KMS-11 (cell line): ENCODE measurements around the gene MAP3K5.
A peak's percentile ranks its signal among the peaks of the same experiment; 100 is the strongest.

Experiments
- H2AFZ ChIP-seq: fragments of 200-600 bp; sonication (generic); 2 replicates; pipeline ENCODE4 v1.6.1; 2016; ENCODE audit warnings: antibody characterized with exemption, mixed run types, low read depth
- H3K27ac ChIP-seq: fragments of 200-600 bp; sonication (generic); 2 replicates; pipeline ENCODE4 v1.6.1; 2016; ENCODE audit warnings: mild to moderate bottlenecking, mixed run types
- H3K27me3 ChIP-seq: fragments of 200-600 bp; sonication (generic); 2 replicates; pipeline ENCODE4 v1.6.1; 2017; ENCODE audit warnings: mild to moderate bottlenecking, low read depth, mixed run types, moderate library complexity; ENCODE audit not compliant: insufficient read depth
- H3K36me3 ChIP-seq: fragments of 200-600 bp; sonication (generic); 2 replicates; pipeline ENCODE4 v1.6.1; 2017; ENCODE audit warnings: mild to moderate bottlenecking, mixed run types; ENCODE audit not compliant: insufficient read depth
- H3K4me1 ChIP-seq: fragments of 200-600 bp; sonication (generic); 2 replicates; pipeline ENCODE4 v1.6.1; 2016; ENCODE audit warnings: mild to moderate bottlenecking, low read depth, mixed run types; ENCODE audit not compliant: poor library complexity, severe bottlenecking
- H3K4me2 ChIP-seq: fragments of 200-600 bp; sonication (generic); 2 replicates; pipeline ENCODE4 v1.7.0; 2016; ENCODE audit warnings: mild to moderate bottlenecking, mixed run types
- H3K4me3 ChIP-seq: fragments of 200-600 bp; sonication (generic); IDR thresholded peaks from 2 replicates; pipeline ENCODE4 v1.6.1; 2017; ENCODE audit warnings: low read depth, low read length, mixed read lengths; ENCODE audit not compliant: insufficient read depth
- H3K79me2 ChIP-seq: fragments of 200-600 bp; sonication (generic); 2 replicates; pipeline ENCODE4 v1.6.1; 2016; ENCODE audit warnings: low read depth, mixed run types; ENCODE audit not compliant: insufficient read depth
- H3K9ac ChIP-seq: fragments of 200-600 bp; sonication (generic); 2 replicates; pipeline ENCODE4 v1.6.1; 2016; ENCODE audit warnings: mild to moderate bottlenecking, mixed run types
- H4K20me1 ChIP-seq: fragments of 200-600 bp; sonication (generic); 2 replicates; pipeline ENCODE4 v1.6.1; 2016; ENCODE audit warnings: mild to moderate bottlenecking, mixed run types; ENCODE audit not compliant: insufficient read depth
- TF ChIP-seq, protein P1 (sequence below): fragments of 200-600 bp; sonication (generic); conservative IDR thresholded peaks from 2 replicates; pipeline ENCODE4 v1.6.1; 2017; ENCODE audit warnings: low read depth, mild to moderate bottlenecking, antibody characterized with exemption, low read length, moderate library complexity, mixed read lengths

The MAP3K5 gene

GRCh38 chr6:136576821-136577220, 215.5 kb downstream of the MAP3K5 start:
- TF ChIP-seq, protein P1, sequence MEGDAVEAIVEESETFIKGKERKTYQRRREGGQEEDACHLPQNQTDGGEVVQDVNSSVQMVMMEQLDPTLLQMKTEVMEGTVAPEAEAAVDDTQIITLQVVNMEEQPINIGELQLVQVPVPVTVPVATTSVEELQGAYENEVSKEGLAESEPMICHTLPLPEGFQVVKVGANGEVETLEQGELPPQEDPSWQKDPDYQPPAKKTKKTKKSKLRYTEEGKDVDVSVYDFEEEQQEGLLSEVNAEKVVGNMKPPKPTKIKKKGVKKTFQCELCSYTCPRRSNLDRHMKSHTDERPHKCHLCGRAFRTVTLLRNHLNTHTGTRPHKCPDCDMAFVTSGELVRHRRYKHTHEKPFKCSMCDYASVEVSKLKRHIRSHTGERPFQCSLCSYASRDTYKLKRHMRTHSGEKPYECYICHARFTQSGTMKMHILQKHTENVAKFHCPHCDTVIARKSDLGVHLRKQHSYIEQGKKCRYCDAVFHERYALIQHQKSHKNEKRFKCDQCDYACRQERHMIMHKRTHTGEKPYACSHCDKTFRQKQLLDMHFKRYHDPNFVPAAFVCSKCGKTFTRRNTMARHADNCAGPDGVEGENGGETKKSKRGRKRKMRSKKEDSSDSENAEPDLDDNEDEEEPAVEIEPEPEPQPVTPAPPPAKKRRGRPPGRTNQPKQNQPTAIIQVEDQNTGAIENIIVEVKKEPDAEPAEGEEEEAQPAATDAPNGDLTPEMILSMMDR, result no peak
- H3K4me2 ChIP-seq, result no peak overlapping the region
- H3K36me3 ChIP-seq, result no peaks in the 10 kb centered on the region
- no peaks in the 10 kb centered on the region for H4K20me1 ChIP-seq
- no peaks in the 10 kb centered on the region for H3K27me3 ChIP-seq
- no peak overlapping the region for H3K27ac ChIP-seq
- H2AFZ ChIP-seq, result no peak overlapping the region
- H3K4me1 ChIP-seq, result no peaks in the 10 kb centered on the region
- H3K79me2 ChIP-seq, result no peaks in the 10 kb centered on the region
- H3K4me3 ChIP-seq, result no peak overlapping the region
- no peak overlapping the region for H3K9ac ChIP-seq

GRCh38 chr6:136571496-136571895, 220.8 kb downstream of the MAP3K5 start:
- no peaks in the 10 kb centered on the region for H3K36me3 ChIP-seq
- H3K4me2 ChIP-seq, result no peak overlapping the region

DNA sequence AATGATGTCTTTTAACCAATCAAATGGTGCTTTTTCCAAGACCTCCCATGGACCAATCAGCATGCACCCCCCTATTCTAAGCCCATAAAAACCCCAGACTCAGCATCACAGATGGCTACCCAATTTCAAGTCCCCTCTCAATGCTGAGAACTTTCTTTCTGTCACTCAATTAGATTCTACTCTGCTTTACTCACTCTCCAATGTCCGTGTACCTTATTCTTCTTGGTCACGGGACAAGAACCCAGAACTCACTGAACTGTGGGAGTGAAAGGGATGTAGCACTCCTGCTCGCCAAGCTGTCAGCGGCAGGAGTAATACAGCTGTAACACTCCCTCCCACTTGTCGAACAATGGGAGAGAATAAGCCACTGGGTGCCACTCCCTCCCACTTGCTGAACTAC, 221.2 kb downstream of the MAP3K5 start:
- Histone ChIP-seq H4K20me1 (no peaks in the 10 kb centered on the region), H3K27ac (no peak overlapping the region), H3K9ac (no peak overlapping the region), H2AFZ (no peak overlapping the region), H3K27me3 (no peaks in the 10 kb centered on the region), H3K4me3 (no peak overlapping the region), H3K79me2 (no peaks in the 10 kb centered on the region), H3K36me3 (no peaks in the 10 kb centered on the region), H3K4me2 (peak overlapping the region; percentile 4; the same call in 1 of the 2 replicates), H3K4me1 (no peaks in the 10 kb centered on the region)
- TF ChIP-seq, protein P1, result no peak

More at GRCh38 chr6:136571496-136571895, 220.8 kb downstream of the MAP3K5 start:
- H3K27ac ChIP-seq, result no peak overlapping the region
- no peaks in the 10 kb centered on the region for H4K20me1 ChIP-seq
- H3K79me2 ChIP-seq, result no peaks in the 10 kb centered on the region
- H2AFZ ChIP-seq, result no peak overlapping the region
- H3K27me3 ChIP-seq, result no peaks in the 10 kb centered on the region
- H3K4me3 ChIP-seq, result no peak overlapping the region
- no peaks in the 10 kb centered on the region for H3K4me1 ChIP-seq
- TF ChIP-seq, protein P1, result no peak
- no peak overlapping the region for H3K9ac ChIP-seq

DNA sequence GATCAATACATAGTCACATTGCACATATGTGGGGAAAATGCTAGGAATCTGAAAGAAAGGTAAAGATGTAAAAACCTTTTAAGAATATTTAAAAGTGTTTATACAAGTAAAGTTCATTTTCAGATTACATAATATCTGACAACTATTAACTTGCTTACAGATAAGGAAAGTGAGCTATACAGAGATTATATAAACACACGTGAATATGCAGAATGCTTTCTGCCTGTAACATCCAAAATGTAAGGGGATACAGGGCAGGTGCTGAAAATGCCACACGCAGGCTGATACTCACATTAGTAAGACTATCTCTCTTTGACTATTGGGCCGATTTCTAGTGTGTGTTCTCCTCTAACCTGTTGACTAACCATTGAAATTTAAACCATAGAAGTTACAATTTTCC, 224.1 kb downstream of the MAP3K5 start:
- Histone ChIP-seq H3K4me1 (peaks cover under 1% of the 10 kb centered on the region), H4K20me1 (no peaks in the 10 kb centered on the region), H3K27me3 (no peaks in the 10 kb centered on the region), H3K27ac (no peak overlapping the region), H2AFZ (no peak overlapping the region), H3K36me3 (no peaks in the 10 kb centered on the region), H3K4me2 (no peak overlapping the region), H3K79me2 (no peaks in the 10 kb centered on the region), H3K9ac (no peak overlapping the region), H3K4me3 (no peak overlapping the region)
- TF ChIP-seq, protein P1, result no peak
